ENCODE results near the gene MYLK2. TPM values are rescaled to one million over a fixed set of nuclear protein-coding genes. Genes with fewer than 3 reads are reported as not detected.

The MYLK2 gene
- total RNA-seq, 4 donors from 2014 or later, result 0.33 to 0.65 (median 0.52) TPM; not detected in 1

- Histone ChIP-seq H3K9me3 (no peaks in the 10 kb centered on the region), H3K4me1 (peaks cover 12 to 25% (median 14%) of the 10 kb centered on the region in 4 donors), H3K27ac (replicated peaks in 1 of 4) (no peak overlapping the region), H3K27me3 (no peaks in the 10 kb centered on the region), H3K36me3 (no peaks in the 10 kb centered on the region), H3K4me3 (no peak overlapping the region)
- 91% methylated on average over 3 of the region's 3 CpGs for WGBS
- TF ChIP-seq POLR2A (IDR thresholded peaks at IDR 0.05; ENCODE audit: low read depth) (no peak), CTCF (IDR thresholded peaks at IDR 0.05) (no peak), EP300 (IDR thresholded peaks at IDR 0.05) (no peak), POLR2AphosphoS5 (IDR thresholded peaks at IDR 0.05) (no peak)
- no peak for DNase-seq (ENCODE audit: extremely low spot score)
- intact Hi-C loops (cut with DNase I), result no loop called here
These were observed 10.7 kb upstream of the MYLK2 start for GRCh38 chr20:31808481-31808880.

GRCh38 chr20:31809661-31810060 is 9.5 kb upstream of the MYLK2 start:
- Histone ChIP-seq H3K4me3 (no peak overlapping the region), H3K27ac (replicated peaks in 1 of 4) (no peak overlapping the region), H3K27me3 (no peaks in the 10 kb centered on the region), H3K9me3 (no peaks in the 10 kb centered on the region), H3K4me1 (peaks cover 12 to 25% (median 14%) of the 10 kb centered on the region in 4 donors), H3K36me3 (no peaks in the 10 kb centered on the region)
- DNase-seq (ENCODE audit: extremely low spot score), result no peak
- intact Hi-C loops (cut with DNase I), result no loop called here
- WGBS, result 68% methylated on average over 3 of the region's 3 CpGs
- TF ChIP-seq CTCF (IDR thresholded peaks at IDR 0.05) (no peak), POLR2A (IDR thresholded peaks at IDR 0.05; ENCODE audit: low read depth) (no peak), EP300 (IDR thresholded peaks at IDR 0.05) (no peak), POLR2AphosphoS5 (IDR thresholded peaks at IDR 0.05) (no peak)

- no peak overlapping the region for H3K4me3 ChIP-seq
- no peak for DNase-seq (ENCODE audit: extremely low spot score)
- no peaks in the 10 kb centered on the region for H3K9me3 ChIP-seq
- H3K36me3 ChIP-seq, result no peaks in the 10 kb centered on the region
- WGBS, result 91% methylated on average over 4 of the region's 4 CpGs
- TF ChIP-seq CTCF (IDR thresholded peaks at IDR 0.05) (no peak), POLR2AphosphoS5 (IDR thresholded peaks at IDR 0.05) (no peak), POLR2A (IDR thresholded peaks at IDR 0.05; ENCODE audit: low read depth) (no peak), EP300 (IDR thresholded peaks at IDR 0.05) (no peak)
- no peaks in the 10 kb centered on the region for H3K27me3 ChIP-seq
- H3K4me1 ChIP-seq, result peaks cover 12 to 35% (median 20%) of the 10 kb centered on the region in 4 donors
- H3K27ac ChIP-seq (replicated peaks in 1 of 4), result no peak overlapping the region
- intact Hi-C loops (cut with DNase I), result no loop called here
These were observed 8.0 kb upstream of the MYLK2 start for GRCh38 chr20:31811198-31811597.

GRCh38 chr20:31811796-31812728 is 7.1 kb upstream of the MYLK2 start:
- no peaks in the 10 kb centered on the region for H3K27me3 ChIP-seq
- no peaks in the 10 kb centered on the region for H3K9me3 ChIP-seq
- peak overlapping the region in 2 of 4 donors; percentile 4 to 5 for H3K27ac ChIP-seq (replicated peaks in 1 of 4)
- TF ChIP-seq POLR2AphosphoS5 (IDR thresholded peaks at IDR 0.05) (no peak), POLR2A (IDR thresholded peaks at IDR 0.05; ENCODE audit: low read depth) (no peak), EP300 (IDR thresholded peaks at IDR 0.05) (no peak), CTCF (IDR thresholded peaks at IDR 0.05) (no peak)
- H3K4me1 ChIP-seq, result peaks cover 8 to 32% (median 18%) of the 10 kb centered on the region in 4 donors
- H3K4me3 ChIP-seq, result no peak overlapping the region
- H3K36me3 ChIP-seq, result no peaks in the 10 kb centered on the region
- DNase-seq (ENCODE audit: extremely low spot score), result no peak
- intact Hi-C loops (cut with DNase I), result no loop called here
- 64% methylated on average over 10 of the region's 15 CpGs for WGBS

Data from esophagus muscularis mucosa (tissue), 4 donors.